Stimulated activated effector memory CD8-positive, alpha-beta T cell treated with anti-CD3 and anti-CD28 coated beads, Interleukin-12 subunit alpha, Interleukin-12 subunit beta, amount 100 ng/mL, for 72 hours (primary cell): Measurements from ENCODE around the gene OR5J2.
"Not testable (repeated sequence)": the region's sequence is repeated elsewhere in the genome, so short reads cannot be mapped to it uniquely, and the experiment has no call there.

Experiments used
- ATAC-seq: fragments of 150-1000 bp; cut with Tn5 transposase; 2 replicates; pipeline ENCODE4 v1.10.0; 2021
- DNase-seq, 2 donors: peaks; one replicate each; pipeline ENCODE4 v3.0.0; 2021 to 2022; ENCODE audit warnings: low spot score in 2 of 2
- H3K27ac Mint-ChIP-seq: one replicate; pipeline ENCODE4 v1.8.0; 2022; ENCODE audit warnings: mild to moderate bottlenecking, mixed read lengths
- H3K36me3 Mint-ChIP-seq: one replicate; pipeline ENCODE4 v1.8.0; 2022; ENCODE audit warnings: mild to moderate bottlenecking, mixed read lengths
- H3K4me1 Mint-ChIP-seq: one replicate; pipeline ENCODE4 v1.8.0; 2022; ENCODE audit warnings: mixed read lengths
- H3K4me3 Mint-ChIP-seq: one replicate; pipeline ENCODE4 v1.8.0; 2022; ENCODE audit warnings: mild to moderate bottlenecking, mixed read lengths
- H3K9me3 Mint-ChIP-seq: one replicate; pipeline ENCODE4 v1.8.0; 2022; ENCODE audit warnings: mixed read lengths

The OR5J2 gene

DNA sequence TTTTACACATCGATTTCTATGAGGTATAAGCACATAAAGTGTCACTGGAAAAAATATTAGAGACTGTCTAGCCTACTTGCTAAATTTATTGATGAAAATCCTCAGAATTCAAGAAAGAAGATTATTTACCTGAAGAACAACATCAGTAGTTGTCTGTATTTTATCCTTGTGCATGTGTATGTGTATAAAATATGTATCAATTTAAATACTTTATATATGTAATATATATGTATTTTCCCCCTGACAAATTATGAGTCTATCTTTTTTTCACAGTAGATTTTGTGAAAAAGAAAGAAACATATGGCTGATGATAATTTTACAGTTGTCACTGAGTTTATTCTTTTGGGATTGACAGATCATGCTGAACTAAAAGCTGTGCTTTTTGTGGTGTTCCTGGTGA lies at the start of gene OR5J2:
TSS of gene OR5J2 (plus strand) at position 301 of the 400 bp plus-strand sequence. CDS start at position 301, 0 bp downstream.
- H3K4me1 Mint-ChIP-seq, result no peaks in the 10 kb centered on the region
- H3K27ac Mint-ChIP-seq, result no peak within 1 kb of the TSS
- no peak for ATAC-seq
- no peak within 1 kb of the TSS for H3K4me3 Mint-ChIP-seq
- DNase-seq, result no peak
- peaks cover 20% of the 10 kb centered on the region for H3K9me3 Mint-ChIP-seq
- H3K36me3 Mint-ChIP-seq, result no peaks in the 10 kb centered on the region

DNA sequence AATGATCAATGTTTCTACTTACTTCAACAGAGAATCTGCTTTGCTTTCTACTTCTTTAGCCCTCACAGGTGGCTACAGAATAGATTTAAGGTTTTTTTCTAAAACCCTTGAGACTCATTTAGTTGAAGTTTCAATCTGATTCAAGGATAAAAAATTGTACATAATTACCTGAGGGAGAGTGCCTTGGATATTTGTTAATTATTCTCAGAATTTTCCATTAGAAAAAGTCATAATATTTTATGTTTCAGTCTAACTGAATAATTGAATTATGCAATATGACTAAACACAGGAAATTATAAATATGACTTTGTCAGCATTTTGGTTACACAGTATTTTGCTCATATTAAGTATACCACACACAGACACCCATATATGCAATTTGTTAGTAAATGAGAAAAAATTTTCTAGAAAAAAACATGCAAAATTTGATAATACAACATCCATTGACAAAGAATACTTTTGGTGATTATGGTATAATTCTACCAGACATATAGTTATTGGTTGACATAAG lies 36.2 kb upstream of the OR5J2 start, which contains the start of gene OR8J3:
TSS of gene OR8J3 (minus strand) at position 51 of the 511 bp plus-strand sequence. CDS start 2,483 bp downstream, outside the sequence.
- DNase-seq, result no peak
- ATAC-seq, result no peak
- H3K36me3 Mint-ChIP-seq, result no peaks in the 10 kb centered on the region
- no peak within 1 kb of the TSS for H3K27ac Mint-ChIP-seq
- peaks cover 22% of the 10 kb centered on the region for H3K9me3 Mint-ChIP-seq
- H3K4me3 Mint-ChIP-seq, result no peak within 1 kb of the TSS
- H3K4me1 Mint-ChIP-seq, result no peaks in the 10 kb centered on the region

DNA sequence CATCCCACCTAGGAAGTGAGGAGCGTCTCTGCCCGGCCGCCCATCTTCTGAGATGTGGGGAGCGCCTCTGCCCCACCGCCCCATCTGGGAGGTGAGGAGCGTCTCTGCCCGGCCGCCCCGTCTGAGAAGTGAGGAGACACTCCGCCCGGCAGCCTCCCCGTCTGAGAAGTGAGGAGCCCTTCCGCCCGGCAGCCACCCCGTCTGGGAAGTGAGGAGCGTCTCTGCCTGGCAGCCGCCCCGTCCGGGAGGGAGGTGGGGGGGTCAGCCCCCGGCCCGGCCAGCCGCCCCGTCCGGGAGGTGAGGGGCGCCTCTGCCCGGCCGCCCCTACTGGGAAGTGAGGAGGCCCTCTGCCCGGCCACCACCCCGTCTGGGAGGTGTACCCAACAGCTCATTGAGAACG lies 32.7 kb upstream of the OR5J2 start:
- H3K9me3 Mint-ChIP-seq, result peaks cover 13% of the 10 kb centered on the region
- not testable (repeated sequence) for H3K4me1 Mint-ChIP-seq, H3K36me3 Mint-ChIP-seq, ATAC-seq, H3K4me3 Mint-ChIP-seq, H3K27ac Mint-ChIP-seq, DNase-seq

DNA sequence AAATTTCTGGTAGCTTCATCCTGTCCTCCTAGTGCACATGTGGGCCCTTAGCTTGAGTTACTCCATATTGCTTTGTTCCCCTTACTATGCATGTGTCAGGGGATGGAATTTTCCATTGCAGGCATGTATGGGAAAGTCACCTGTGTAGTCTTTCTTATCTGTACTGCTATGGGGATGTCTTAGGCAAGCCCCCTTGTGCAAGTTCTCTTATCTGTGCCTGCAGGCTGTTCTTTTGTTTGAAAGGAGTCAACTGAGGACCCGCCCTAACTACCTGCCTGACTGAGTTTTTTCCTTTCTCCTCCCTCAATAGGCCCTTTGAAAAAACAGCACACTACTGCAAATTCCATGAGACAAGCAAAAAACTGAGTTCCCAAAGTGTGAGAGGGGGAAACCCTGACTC lies 25.0 kb upstream of the OR5J2 start:
- no peak overlapping the region for H3K4me3 Mint-ChIP-seq
- ATAC-seq, result no peak
- H3K9me3 Mint-ChIP-seq, result peaks cover 38% of the 10 kb centered on the region
- H3K36me3 Mint-ChIP-seq, result no peaks in the 10 kb centered on the region
- DNase-seq, result no peak
- H3K4me1 Mint-ChIP-seq, result no peaks in the 10 kb centered on the region
- no peak overlapping the region for H3K27ac Mint-ChIP-seq

DNA sequence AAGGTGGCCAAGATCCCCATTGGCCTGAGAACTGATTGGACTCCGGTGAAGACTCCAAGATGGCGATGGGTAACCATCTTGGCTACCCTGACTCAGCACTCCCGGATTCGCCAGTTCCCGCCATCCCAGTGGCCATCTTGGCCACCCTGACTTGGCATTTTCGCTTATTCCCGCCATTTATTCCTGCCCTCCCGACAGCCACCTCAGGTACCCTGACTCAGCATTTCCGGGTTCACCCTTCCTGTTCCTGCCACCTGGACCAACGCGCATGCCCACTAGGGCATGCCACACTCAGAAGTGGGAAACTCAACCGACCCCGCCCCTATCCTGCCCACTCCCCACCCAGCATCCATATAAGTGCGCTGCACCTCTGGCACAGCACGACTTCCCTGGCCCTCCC lies 24.1 kb upstream of the OR5J2 start:
- Mint-ChIP-seq H3K4me3 (no peak overlapping the region), H3K27ac (no peak overlapping the region), H3K9me3 (peaks cover 43% of the 10 kb centered on the region), H3K4me1 (no peaks in the 10 kb centered on the region), H3K36me3 (no peaks in the 10 kb centered on the region)
- DNase-seq (no peak), ATAC-seq (no peak)

GRCh38 chr11:56160217-56160616 lies 16.2 kb upstream of the OR5J2 start, which contains the start of gene OR8K5:
TSS of gene OR8K5 (minus strand) at chr11:56160317. CDS start at chr11:56160317, 0 bp downstream.
- Mint-ChIP-seq H3K4me3 (no peak within 1 kb of the TSS), H3K9me3 (peaks cover 18% of the 10 kb centered on the region), H3K36me3 (no peaks in the 10 kb centered on the region), H3K27ac (no peak within 1 kb of the TSS), H3K4me1 (no peaks in the 10 kb centered on the region)
- ATAC-seq, result no peak
- no peak for DNase-seq

- no peaks in the 10 kb centered on the region for H3K4me1 Mint-ChIP-seq
- H3K36me3 Mint-ChIP-seq, result no peaks in the 10 kb centered on the region
- H3K27ac Mint-ChIP-seq, result no peak overlapping the region
- H3K4me3 Mint-ChIP-seq, result no peak overlapping the region
- ATAC-seq (no peak), DNase-seq (no peak)
- peaks cover 11% of the 10 kb centered on the region for H3K9me3 Mint-ChIP-seq
Measured at GRCh38 chr11:56163804-56164203, 12.6 kb upstream of the OR5J2 start.

- Mint-ChIP-seq H3K4me1 (no peaks in the 10 kb centered on the region), H3K4me3 (no peak overlapping the region), H3K36me3 (no peaks in the 10 kb centered on the region), H3K9me3 (peaks cover 16% of the 10 kb centered on the region), H3K27ac (no peak overlapping the region)
- no peak for DNase-seq
- ATAC-seq, result no peak
Measured at GRCh38 chr11:56172256-56172830, 4.1 kb upstream of the OR5J2 start.

DNA sequence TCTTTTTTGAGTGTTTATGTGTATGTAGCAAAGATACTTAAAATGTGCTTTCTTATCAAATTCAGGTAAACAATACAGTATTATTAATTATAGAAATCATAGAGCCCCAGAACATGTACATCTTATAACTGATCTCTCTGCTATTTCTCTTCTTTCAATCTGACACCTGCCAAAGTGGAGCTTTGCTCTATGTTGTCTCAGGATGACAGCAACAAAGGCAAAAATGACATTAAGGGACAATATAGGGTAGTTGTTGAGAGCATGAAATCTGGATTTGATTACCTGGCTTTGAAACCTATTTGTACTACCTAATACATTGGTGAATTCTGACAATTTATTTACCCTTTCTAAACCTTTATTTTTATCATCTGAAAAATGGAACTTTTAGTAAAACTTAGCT lies 7.0 kb downstream of the OR5J2 start:
- no peaks in the 10 kb centered on the region for H3K36me3 Mint-ChIP-seq
- H3K9me3 Mint-ChIP-seq, result peaks cover 30% of the 10 kb centered on the region
- H3K4me3 Mint-ChIP-seq, result no peak overlapping the region
- no peak for ATAC-seq
- no peak overlapping the region for H3K27ac Mint-ChIP-seq
- no peak for DNase-seq
- no peaks in the 10 kb centered on the region for H3K4me1 Mint-ChIP-seq

- H3K4me3 Mint-ChIP-seq, result no peak overlapping the region
- no peak for DNase-seq
- no peak overlapping the region for H3K27ac Mint-ChIP-seq
- no peaks in the 10 kb centered on the region for H3K36me3 Mint-ChIP-seq
- no peaks in the 10 kb centered on the region for H3K4me1 Mint-ChIP-seq
- H3K9me3 Mint-ChIP-seq, result peaks cover 23% of the 10 kb centered on the region
- no peak for ATAC-seq
Measured at GRCh38 chr11:56188602-56189001, 12.2 kb downstream of the OR5J2 start.

DNA sequence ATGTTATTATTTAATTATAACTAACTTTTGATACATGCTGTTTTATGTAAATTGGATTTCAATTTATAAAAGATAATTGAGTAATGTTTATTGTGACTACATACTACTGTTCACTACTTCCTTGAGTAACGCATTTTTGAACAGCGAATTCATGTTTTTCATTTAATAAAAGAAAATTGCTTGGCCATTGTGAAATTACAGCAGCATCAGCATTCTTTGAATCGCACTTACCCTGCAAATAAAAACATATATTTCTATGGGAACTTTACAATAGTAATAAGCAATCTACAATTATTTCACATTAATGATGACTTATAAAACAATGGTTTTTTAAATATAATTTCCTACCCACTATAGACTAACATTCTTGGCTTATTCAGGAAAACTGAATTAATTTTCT lies 20.3 kb downstream of the OR5J2 start:
- DNase-seq, result no peak
- no peaks in the 10 kb centered on the region for H3K4me1 Mint-ChIP-seq
- H3K4me3 Mint-ChIP-seq, result no peak overlapping the region
- no peak overlapping the region for H3K27ac Mint-ChIP-seq
- no peak for ATAC-seq
- H3K36me3 Mint-ChIP-seq, result no peaks in the 10 kb centered on the region
- peaks cover 13% of the 10 kb centered on the region for H3K9me3 Mint-ChIP-seq

DNA sequence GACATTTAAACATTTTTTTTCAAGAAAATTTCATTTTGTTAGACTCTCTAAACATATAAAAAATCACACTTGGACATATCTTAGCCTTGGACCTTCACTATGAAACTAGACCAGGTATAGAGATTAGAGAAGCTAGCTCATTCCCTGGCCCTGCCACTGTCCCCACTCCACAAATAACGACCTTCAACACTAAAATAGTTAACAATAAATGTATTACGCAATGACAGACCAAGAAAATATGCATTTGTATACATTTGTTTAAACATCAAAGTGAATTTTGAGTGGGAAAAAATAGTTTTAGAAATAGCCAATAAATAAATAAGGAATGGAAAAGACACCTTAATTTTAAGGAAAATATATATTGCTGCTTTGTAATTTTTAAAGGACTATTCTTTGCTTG lies 20.9 kb downstream of the OR5J2 start:
- Mint-ChIP-seq H3K36me3 (no peaks in the 10 kb centered on the region), H3K9me3 (peaks cover 16% of the 10 kb centered on the region), H3K4me3 (no peak overlapping the region), H3K4me1 (no peaks in the 10 kb centered on the region), H3K27ac (no peak overlapping the region)
- no peak for DNase-seq
- ATAC-seq, result no peak

GRCh38 chr11:56207790-56208189 lies 31.4 kb downstream of the OR5J2 start:
- no peaks in the 10 kb centered on the region for H3K36me3 Mint-ChIP-seq
- no peak overlapping the region for H3K4me3 Mint-ChIP-seq
- peaks cover 17% of the 10 kb centered on the region for H3K9me3 Mint-ChIP-seq
- no peak for ATAC-seq
- DNase-seq, result no peak
- no peaks in the 10 kb centered on the region for H3K4me1 Mint-ChIP-seq
- H3K27ac Mint-ChIP-seq, result no peak overlapping the region

GRCh38 chr11:56214537-56214936 lies 38.1 kb downstream of the OR5J2 start:
- no peak for ATAC-seq
- H3K36me3 Mint-ChIP-seq, result no peaks in the 10 kb centered on the region
- no peak for DNase-seq
- H3K4me3 Mint-ChIP-seq, result no peak overlapping the region
- no peaks in the 10 kb centered on the region for H3K4me1 Mint-ChIP-seq
- H3K27ac Mint-ChIP-seq, result no peak overlapping the region
- peaks cover 22% of the 10 kb centered on the region for H3K9me3 Mint-ChIP-seq

DNA sequence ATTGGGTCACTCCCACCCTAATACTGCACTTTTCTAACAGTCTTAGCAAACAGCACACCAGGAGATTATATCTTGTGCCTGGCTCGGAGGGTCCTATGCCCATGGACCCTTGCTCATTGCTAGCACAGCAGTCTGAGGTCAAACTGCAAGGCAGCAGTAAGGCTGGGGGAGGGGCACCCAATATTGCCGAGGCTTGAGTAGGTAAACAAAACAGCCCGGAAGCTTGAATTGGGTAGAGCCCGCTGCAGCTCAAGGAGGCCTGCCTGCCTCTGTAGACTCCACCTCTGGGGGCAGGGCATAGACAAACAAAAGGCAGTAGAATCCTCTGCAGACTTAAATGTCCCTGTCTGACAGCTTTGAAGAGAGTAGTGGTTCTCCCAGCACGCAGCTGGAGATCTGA lies 43.3 kb downstream of the OR5J2 start:
- not testable (repeated sequence) for H3K4me1 Mint-ChIP-seq, DNase-seq, H3K4me3 Mint-ChIP-seq, H3K36me3 Mint-ChIP-seq, ATAC-seq, H3K27ac Mint-ChIP-seq
- peaks cover 23% of the 10 kb centered on the region for H3K9me3 Mint-ChIP-seq
